ENCODE results near the gene PTPRN2.

The PTPRN2 gene

GRCh38 chr7:157845203-157845835 is 742.3 kb downstream of the PTPRN2 start:
- no peak for DNase-seq

GRCh38 chr7:157844611-157845010 is 743.0 kb downstream of the PTPRN2 start:
- DNase-seq = no peak

DNA sequence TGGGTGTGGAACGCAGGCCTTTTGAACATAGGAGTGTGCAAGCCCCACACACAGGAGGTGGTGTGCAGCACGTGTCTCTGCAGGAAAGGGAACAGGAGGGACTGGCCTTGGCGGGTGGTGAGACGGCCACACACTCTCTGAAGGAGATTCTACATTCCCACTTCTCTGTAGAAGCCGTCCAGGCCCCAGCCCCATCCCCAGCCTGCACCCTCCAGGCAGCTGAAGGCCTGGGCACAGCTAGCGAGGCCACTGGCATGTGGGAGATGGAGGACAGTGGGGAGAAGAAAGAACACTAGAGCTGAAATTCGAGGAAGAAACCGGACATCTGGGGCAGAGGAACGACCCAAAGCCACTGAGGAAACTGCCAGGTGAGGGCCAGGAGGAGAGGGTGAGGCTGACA is 743.5 kb downstream of the PTPRN2 start:
- no peak for DNase-seq

- no peak for DNase-seq
Measured at GRCh38 chr7:157843336-157844140, 744.1 kb downstream of the PTPRN2 start.

- DNase-seq = no peak
Measured at GRCh38 chr7:157841773-157842370, 745.8 kb downstream of the PTPRN2 start.

DNA sequence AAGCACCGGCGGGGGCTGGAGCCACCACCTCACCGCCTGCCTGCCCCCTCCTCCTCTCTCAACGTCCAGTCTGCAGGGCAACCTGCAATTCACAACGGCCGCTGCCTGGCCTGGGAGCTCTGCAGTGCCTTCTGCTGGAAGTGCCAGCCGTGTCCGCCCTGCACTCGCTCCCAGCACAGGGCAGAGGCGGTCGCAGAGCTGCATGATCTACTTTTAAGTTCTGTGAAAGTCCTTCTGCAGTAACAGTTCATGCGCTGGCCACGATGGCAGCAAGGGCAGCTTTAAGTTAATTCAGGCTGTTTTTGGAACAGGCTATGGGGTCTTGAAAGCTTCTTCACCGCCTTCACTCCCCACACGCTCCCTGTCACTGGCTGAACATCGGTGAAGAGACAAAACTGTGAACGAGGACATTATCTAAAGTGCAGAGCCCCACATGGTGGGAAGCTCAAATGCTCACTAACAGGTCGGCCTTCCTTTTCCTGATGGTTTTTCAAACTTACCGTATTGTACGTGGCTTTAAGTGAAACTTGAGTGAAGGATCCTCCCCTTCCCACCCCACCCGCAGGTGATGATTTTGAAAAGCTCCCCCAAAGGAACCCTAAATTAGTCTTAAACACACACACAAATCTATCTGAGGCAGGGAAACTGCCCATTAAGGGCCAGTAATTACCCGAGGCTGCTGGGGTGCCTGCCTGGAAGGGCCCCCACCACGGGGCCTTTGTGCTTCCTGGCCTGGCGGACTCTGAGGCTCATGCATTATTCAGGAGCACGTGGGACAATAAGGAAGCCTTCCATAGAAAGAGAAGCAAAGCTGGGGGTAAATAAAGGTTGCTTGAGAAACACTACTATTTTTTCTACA is 746.5 kb downstream of the PTPRN2 start:
- no peak for DNase-seq

- DNase-seq = no peak
Measured at GRCh38 chr7:157840174-157840913, 747.3 kb downstream of the PTPRN2 start.

DNA sequence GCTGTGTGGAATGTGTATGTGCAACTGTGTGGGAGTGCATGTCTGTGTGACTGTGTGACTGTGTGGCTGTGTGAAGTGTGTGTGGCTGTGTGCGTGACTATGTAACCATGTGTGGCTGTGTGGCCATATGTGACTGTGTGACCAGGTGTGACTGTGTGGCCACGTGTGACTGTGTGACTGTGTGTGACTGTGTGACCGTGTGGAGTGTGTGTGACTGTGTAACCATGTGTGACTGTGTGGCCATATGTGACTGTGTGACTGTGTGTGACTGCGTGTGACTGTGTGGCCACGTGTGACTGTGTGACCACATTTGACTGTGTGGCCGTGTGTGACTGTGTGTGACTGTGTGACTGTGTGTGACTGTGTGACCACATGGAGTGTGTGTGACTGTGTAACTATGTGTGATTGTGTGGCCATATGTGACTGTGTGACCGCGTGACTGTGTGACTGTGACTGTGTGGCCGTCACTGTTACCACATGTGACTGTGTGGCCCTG is 747.9 kb downstream of the PTPRN2 start:
- no peak for DNase-seq

- DNase-seq = no peak
Measured at GRCh38 chr7:157839226-157839625, 748.4 kb downstream of the PTPRN2 start.

DNA sequence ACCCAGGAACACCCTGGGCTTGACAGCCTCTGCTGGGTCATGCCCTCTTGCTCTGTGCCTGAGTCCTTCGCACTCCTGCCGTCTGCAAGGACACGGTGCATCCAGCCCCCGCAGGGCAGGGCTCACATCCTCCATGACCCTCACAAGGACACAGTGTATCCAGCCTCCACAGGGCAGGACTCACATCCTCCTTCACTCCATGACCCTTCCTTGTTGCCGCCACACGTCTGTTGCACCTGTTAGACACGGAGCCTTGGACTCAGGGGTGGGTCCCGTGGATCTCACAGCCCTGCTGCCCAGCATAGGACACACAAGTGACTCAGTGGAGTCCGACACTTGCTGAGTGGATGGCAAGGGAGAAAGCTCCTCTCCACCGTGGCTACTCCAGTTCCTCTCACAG is 750.1 kb downstream of the PTPRN2 start:
- no peak for DNase-seq

DNA sequence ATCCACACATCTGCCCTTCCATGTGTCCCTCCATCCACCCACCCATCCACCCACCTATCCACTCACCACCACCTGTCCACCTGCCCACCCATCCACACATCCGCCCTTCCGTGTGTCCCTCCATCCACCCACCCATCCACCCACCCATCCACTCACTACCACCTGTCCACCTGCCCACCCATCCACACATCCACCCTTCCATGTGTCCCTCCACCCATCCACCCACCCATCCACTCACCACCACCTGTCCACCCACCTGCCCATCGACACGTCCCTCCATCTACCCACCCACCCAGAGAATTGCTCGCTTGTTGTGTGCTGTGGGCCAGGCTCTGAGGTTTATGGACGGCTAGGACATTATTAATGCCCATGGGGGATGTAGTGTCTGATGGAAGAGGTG is 750.6 kb downstream of the PTPRN2 start:
- no peak for DNase-seq

- no peak for DNase-seq
Measured at GRCh38 chr7:157834501-157835163, 753.0 kb downstream of the PTPRN2 start.

- DNase-seq = no peak
Measured at GRCh38 chr7:157832866-157833607, 754.6 kb downstream of the PTPRN2 start.

GRCh38 chr7:157832421-157832820 is 755.2 kb downstream of the PTPRN2 start:
- no peak for DNase-seq

DNA sequence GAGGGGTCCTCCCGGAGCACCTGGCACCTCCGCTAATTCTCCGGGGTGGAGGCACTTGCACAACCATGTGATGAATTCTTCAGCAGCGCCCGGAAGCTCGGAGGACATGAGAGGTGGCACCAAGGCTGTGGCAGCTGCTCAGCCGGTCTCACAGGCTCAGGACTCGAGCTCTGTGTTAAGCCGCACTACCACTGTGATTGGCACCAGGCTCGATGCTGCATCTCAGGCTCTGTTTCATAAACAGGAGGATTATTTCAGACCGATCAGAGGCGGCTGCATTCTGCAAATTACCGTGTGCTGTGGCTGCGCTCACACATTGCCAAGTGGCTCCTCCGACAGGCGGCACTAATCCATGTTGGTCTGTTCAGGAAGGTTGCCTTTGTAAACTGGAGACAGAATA is 755.6 kb downstream of the PTPRN2 start:
- DNase-seq = no peak

- DNase-seq = no peak
Measured at GRCh38 chr7:157831143-157831905, 756.3 kb downstream of the PTPRN2 start.

GRCh38 chr7:157830331-157830730 is 757.3 kb downstream of the PTPRN2 start:
- no peak for DNase-seq

DNA sequence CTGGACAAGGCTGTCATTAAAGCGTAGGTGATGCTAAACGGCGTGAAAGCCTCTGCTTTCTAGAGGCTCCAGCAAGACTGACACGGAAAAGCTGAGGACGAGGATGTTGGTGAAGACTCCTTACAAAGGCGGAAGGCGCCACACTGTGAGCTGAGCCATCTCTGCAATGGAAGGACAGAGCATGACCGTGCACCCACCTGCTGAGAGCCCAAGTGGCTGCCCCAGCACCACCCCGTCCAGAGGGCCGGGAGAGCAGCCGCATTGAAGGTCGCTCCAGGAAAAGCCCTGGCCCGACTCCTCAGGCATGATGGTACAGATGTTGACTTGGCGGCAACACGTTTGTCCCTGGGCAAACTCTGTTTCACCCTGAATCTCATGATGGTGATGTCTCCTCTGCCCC is 758.1 kb downstream of the PTPRN2 start:
- DNase-seq = no peak

- no peak for DNase-seq
Measured at GRCh38 chr7:157828881-157829280, 758.7 kb downstream of the PTPRN2 start.

GRCh38 chr7:157828190-157828589 is 759.4 kb downstream of the PTPRN2 start:
- DNase-seq = no peak

Data from activated CD4-positive, alpha-beta T cell treated with anti-CD3 and anti-CD28 coated beads, Interleukin-2, Interleukin-6, amounts not matched to agents 100 ng/mL and 50 ng/mL, durations not matched to agents 16 hours and 8 hours (primary cell).